Keratinocyte (primary cell): ENCODE results near the gene ZNF689. TPM values are rescaled to one million over a fixed set of nuclear protein-coding genes. Genes with fewer than 3 reads are reported as not detected.

ENCODE experiments used
- DNase-seq: peaks from one replicate; pipeline ENCODE4 v3.0.0-alpha.2; 2011; ENCODE audit warnings: low read depth, missing footprints, low spot score
- FAIRE-seq: peaks from 2 replicates; lab custom pipeline; 2011; peaks lifted over from hg19 to GRCh38; lab: Jason Lieb, UNC
- H2AFZ ChIP-seq: 2 replicates; pipeline ENCODE4 v1.6.0; 2012; ENCODE audit warnings: low read length, control low read depth, inconsistent platforms; ENCODE audit not compliant: control insufficient read depth
- H3K27ac ChIP-seq: 2 replicates; pipeline ENCODE4 v1.5.1; 2011; ENCODE audit warnings: low read length; ENCODE audit not compliant: control insufficient read depth, insufficient read depth
- H3K27me3 ChIP-seq: 3 replicates; pipeline ENCODE4 v1.6.0; 2011; ENCODE audit warnings: low read length; ENCODE audit not compliant: control insufficient read depth, insufficient read depth; ENCODE audit errors: extremely low read depth
- H3K36me3 ChIP-seq, 2 experiments: 2 replicates in 1 of 2; 3 replicates in 1 of 2; pipeline ENCODE4 v1.5.1; 2011; ENCODE audit warnings: low read length in 2 of 2, mild to moderate bottlenecking in 1 of 2; ENCODE audit not compliant: control insufficient read depth in 2 of 2, insufficient read depth in 2 of 2; ENCODE audit errors: extremely low read depth in 1 of 2
- H3K4me1 ChIP-seq: 3 replicates; pipeline ENCODE4 v1.5.1; 2011; ENCODE audit warnings: low read length; ENCODE audit not compliant: control insufficient read depth, insufficient read depth; ENCODE audit errors: extremely low read depth
- H3K4me2 ChIP-seq: 3 replicates; pipeline ENCODE4 v1.6.0; 2011; ENCODE audit warnings: low read depth, low read length; ENCODE audit not compliant: control insufficient read depth, insufficient read depth; ENCODE audit errors: extremely low read depth
- H3K4me3 ChIP-seq, 3 experiments: fragments of 200-600 bp in 1 of 3; sonication (generic) in 1 of 3; 2 replicates in 2 of 3; 3 replicates in 1 of 3; pipeline ENCODE4 v1.5.1; 2011 to 2016; ENCODE audit warnings: low read length in 3 of 3, mild to moderate bottlenecking in 3 of 3, control low read depth in 2 of 3, inconsistent platforms in 1 of 3, low read depth in 1 of 3, mixed read lengths in 1 of 3, mixed run types in 1 of 3, moderate library complexity in 1 of 3; ENCODE audit not compliant: control insufficient read depth in 2 of 3, insufficient read depth in 2 of 3; ENCODE audit errors: extremely low read depth in 1 of 3
- H3K79me2 ChIP-seq: 2 replicates; pipeline ENCODE4 v1.6.0; 2012; ENCODE audit warnings: low read length; ENCODE audit not compliant: control insufficient read depth, insufficient read depth
- H3K9ac ChIP-seq: 3 replicates; pipeline ENCODE4 v1.6.0; 2011; ENCODE audit warnings: low read length; ENCODE audit not compliant: control insufficient read depth, insufficient read depth; ENCODE audit errors: extremely low read depth
- H3K9me1 ChIP-seq: 3 replicates; pipeline ENCODE4 v1.6.0; 2011; ENCODE audit warnings: low read length; ENCODE audit not compliant: control insufficient read depth, insufficient read depth; ENCODE audit errors: extremely low read depth
- H3K9me3 ChIP-seq: 2 replicates; pipeline ENCODE4 v1.5.1; 2012; ENCODE audit warnings: low read depth, low read length; ENCODE audit not compliant: control insufficient read depth
- H4K20me1 ChIP-seq: 3 replicates; pipeline ENCODE4 v1.6.0; 2011; ENCODE audit warnings: low read length; ENCODE audit not compliant: control insufficient read depth, insufficient read depth; ENCODE audit errors: extremely low read depth
- CTCF ChIP-seq, 3 experiments: IDR thresholded peaks in 1 of 3; conservative IDR thresholded peaks in 1 of 3; optimal IDR thresholded peaks in 1 of 3; 2 replicates in 2 of 3; 3 replicates in 1 of 3; pipeline versions ENCODE3 to v1.5.1; 2011; ENCODE audit warnings: low read length in 3 of 3, mild to moderate bottlenecking in 3 of 3, moderate library complexity in 2 of 3, control low read depth in 1 of 3, inconsistent platforms in 1 of 3; ENCODE audit not compliant: insufficient read depth in 2 of 3; ENCODE audit errors: extremely low read depth in 1 of 3
- EZH2 ChIP-seq: IDR thresholded peaks from one replicate; pipeline ENCODE4 v1.6.1; 2012; ENCODE audit warnings: inconsistent platforms, mild to moderate bottlenecking, low read length, moderate library complexity
- dilution Hi-C: fragments of 300-500 bp; cut with MboI; formaldehyde crosslinking; loops from one replicate; pipeline ENCODE4 v1.7.0; 2020; ENCODE audit warnings: low sequenced_read_pairs; ENCODE audit not compliant: extremely low pct_ligation_motif_present
- polyA plus RNA-seq, 5 experiments: library from polyadenylated mRNA; depleted of rRNA in 3 of 5; stranded (reverse) in 3 of 5; stranded (forward) in 1 of 5; unstranded in 1 of 5; fragments of >200 nt; gene quantifications; 1 replicate in 1 of 5; 2 replicates in 3 of 5; 3 replicates in 1 of 5; pipeline versions ENCODE4 v1.2.1 to v1.2.3, GENCODE V29; 2011 to 2012; ENCODE audit warnings: missing spikeins in 2 of 5, low read depth in 1 of 5, low replicate concordance in 1 of 5

ZNF689 gene
- polyA plus RNA-seq, 1 donor (not counting 4 experiments of a cell fraction or from before 2014, with no cell fraction given), result 3.3 TPM

DNA sequence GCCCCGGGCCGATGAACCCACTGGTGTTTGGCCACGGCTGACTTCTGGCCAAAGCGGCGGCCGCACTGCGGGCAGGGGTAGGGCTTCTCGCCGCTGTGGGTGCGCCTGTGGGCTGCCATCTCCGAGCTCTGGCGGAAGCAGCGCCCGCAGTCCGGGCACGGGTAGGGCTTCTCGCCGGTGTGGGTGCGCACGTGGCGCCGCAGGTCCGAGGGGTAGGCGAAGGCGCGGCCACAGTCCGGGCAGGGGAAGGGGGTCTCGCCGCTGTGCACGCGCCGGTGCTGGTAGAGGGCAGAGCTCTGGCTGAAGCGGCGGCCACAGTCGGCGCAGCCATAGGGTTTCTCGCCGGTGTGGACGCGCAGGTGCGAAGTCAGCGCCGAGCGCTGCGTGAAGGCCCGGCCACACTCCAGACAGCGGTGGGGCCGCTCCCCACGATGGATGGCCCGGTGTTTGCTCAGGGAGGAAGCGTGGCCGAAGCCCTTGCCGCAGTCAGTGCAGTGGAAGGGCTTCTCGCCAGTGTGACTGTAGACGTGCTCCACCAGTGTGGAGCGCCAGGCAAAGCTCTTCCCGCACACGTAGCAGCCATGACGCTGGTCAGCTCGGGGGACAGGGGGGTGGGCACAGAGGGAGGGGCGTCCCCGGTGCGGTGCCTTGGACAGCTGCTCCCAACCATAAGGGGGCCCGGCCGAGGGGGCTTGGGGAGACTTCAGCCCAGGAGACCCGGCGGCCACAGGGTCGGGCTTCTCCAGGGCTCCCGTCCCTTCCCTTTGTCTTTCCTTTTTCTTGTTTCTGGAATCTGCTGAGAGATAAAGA is 54.7 kb downstream of the ZNF689 start:
- Histone ChIP-seq H3K9ac (no peak overlapping the region), H3K4me1 (peaks cover 5% of the 10 kb centered on the region), H3K36me3 (peaks cover 0 to 8% of the 10 kb centered on the region in 2 experiments), H3K79me2 (peaks cover 18% of the 10 kb centered on the region), H4K20me1 (no peaks in the 10 kb centered on the region), H3K4me2 (no peak overlapping the region), H2AFZ (no peak overlapping the region), H3K4me3 (no peak overlapping the region), H3K27me3 (no peaks in the 10 kb centered on the region), H3K9me1 (no peaks in the 10 kb centered on the region), H3K27ac (no peak overlapping the region), H3K9me3 (no peaks in the 10 kb centered on the region)
- dilution Hi-C loops, result no loop called here
- FAIRE-seq (no peak), DNase-seq (no peak)
- TF ChIP-seq EZH2 (no peak), CTCF (optimal IDR thresholded peaks at IDR 0.05 in 1 of 3, IDR thresholded peaks at IDR 0.05 in 1 of 3, conservative IDR thresholded peaks at IDR 0.05 in 1 of 3; ENCODE audit: extremely low read depth in 1 of 3, insufficient read depth in 2 of 3, low read length in 3 of 3) (no peak)

GRCh38 chr16:30554557-30555314 is 55.5 kb downstream of the ZNF689 start:
- dilution Hi-C loops, result no loop called here
- Histone ChIP-seq H2AFZ (no peak overlapping the region), H3K79me2 (peaks cover 18% of the 10 kb centered on the region), H3K9me1 (no peaks in the 10 kb centered on the region), H3K4me3 (no peak overlapping the region), H3K27me3 (no peaks in the 10 kb centered on the region), H3K27ac (no peak overlapping the region), H3K9ac (no peak overlapping the region), H4K20me1 (no peaks in the 10 kb centered on the region), H3K36me3 (peaks cover 0 to 8% of the 10 kb centered on the region in 2 experiments), H3K4me2 (no peak overlapping the region), H3K4me1 (peaks cover 5% of the 10 kb centered on the region), H3K9me3 (no peaks in the 10 kb centered on the region)
- TF ChIP-seq CTCF (optimal IDR thresholded peaks at IDR 0.05 in 1 of 3, IDR thresholded peaks at IDR 0.05 in 1 of 3, conservative IDR thresholded peaks at IDR 0.05 in 1 of 3; ENCODE audit: extremely low read depth in 1 of 3, insufficient read depth in 2 of 3, low read length in 3 of 3), result no peak
- DNase-seq, result no peak
- FAIRE-seq, result no peak
